HG02885 (cell line): ENCODE measurements around the gene CHPT1.
"Not testable (repeated sequence)": the region's sequence is repeated elsewhere in the genome, so short reads cannot be mapped to it uniquely, and the experiment has no call there.

Experiments used
- ATAC-seq: cut with Tn5 transposase; IDR thresholded peaks from one replicate; pipeline ENCODE4 v1.9.1; 2021; ENCODE audit warnings: mild to moderate bottlenecking; ENCODE audit not compliant: unreplicated experiment, poor library complexity

The CHPT1 gene

DNA sequence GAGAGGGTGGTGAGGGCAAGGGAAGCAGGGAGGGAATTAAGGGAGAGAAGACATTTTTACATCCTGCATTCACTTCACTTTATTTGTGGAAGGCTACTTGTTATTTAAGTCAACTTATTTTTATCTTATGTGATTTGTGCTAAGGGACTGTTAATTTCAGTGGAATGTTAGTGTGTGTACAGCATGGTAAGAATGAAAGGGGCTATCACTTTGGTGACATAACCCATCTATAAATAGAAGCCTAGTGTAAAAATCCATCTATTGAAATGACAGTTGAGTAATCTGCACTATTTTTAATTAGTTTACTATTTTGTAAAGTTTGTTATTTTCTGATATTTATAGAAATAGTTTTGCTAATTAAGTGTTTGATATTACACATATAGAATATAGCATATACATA, 16.8 kb upstream of the CHPT1 start:
- ATAC-seq = no peak

DNA sequence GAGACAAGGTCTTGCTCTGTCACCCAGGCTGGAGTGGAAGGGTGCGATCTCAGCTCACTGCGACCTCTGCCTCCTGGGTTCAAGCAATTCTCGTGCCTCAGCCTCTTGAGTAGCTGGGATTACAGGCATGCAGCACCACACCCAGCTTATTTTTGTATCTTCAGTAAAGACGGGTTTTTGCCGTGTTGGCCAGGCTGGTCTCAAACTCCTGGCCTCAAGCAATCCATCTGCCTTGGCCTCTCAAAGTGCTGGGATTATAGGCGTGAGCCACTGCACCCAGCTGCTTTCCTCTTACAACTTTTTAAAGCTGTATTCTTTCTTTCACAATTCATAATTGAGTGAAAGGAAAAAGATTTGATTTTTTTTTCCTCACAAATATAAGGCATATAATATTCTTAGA, 15.8 kb upstream of the CHPT1 start:
- not testable (repeated sequence) for ATAC-seq

DNA sequence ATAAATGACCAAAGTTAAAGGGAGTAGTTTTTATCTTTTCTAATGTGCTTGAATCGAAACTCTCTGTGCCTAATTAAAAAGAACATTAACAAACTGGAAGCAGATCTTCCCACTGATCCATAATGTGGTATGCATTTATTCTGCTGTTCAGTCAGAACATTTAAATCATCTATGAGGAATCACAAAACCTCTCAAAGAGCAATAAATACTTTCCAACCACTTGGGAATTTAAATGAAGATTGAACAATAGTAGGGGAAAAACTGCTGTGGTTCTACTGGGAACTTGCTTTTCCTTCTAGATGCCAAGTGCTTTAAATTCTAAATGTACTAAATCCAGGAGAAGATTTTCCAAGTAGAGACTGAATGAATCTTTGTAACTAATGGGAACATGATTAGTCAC, 12.3 kb upstream of the CHPT1 start:
- no peak for ATAC-seq

DNA sequence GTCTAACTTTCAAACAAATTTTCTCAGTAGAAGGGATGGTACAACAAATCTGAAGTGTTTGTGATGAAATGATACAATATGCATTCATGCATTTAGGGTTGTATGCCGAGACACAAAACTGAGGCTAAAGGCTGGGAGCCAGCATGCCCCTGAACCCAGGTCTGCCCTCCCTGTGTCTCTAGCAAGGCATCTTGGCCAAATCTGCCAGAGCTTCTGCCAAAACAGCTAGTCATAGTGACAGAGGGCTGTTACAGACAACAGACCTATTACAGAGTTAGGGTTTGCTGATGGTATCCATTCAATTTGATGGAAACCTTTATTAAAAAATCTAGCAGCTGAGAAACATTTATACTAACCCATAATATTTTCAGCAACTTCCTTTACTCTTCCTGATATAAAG, 11.3 kb upstream of the CHPT1 start:
- no peak for ATAC-seq

DNA sequence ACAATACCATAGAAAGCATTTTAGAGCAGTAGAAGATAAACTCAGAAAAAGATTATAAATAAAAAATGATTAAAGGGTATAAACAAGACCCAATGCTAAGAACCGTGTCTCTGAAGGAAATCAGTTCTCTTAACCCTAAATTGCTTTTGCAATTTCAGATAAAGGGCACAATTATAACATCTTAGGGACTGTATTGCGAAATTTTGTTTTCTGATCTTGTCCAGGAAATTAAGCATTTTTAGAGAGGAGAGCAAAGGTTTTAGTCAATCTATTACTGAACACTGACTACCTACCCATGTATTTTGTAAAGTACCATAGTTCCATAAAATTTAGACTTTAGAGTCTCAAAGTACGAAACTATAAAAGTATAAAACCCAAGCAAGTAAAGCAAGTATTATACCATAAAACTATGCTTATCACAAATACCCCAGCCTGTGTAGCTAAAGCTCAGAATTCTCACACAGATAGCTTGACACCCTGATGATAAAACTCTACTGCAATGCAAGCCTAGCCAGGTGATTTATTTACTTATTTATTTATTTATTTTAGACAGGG, 6.8 kb upstream of the CHPT1 start:
- no peak for ATAC-seq

DNA sequence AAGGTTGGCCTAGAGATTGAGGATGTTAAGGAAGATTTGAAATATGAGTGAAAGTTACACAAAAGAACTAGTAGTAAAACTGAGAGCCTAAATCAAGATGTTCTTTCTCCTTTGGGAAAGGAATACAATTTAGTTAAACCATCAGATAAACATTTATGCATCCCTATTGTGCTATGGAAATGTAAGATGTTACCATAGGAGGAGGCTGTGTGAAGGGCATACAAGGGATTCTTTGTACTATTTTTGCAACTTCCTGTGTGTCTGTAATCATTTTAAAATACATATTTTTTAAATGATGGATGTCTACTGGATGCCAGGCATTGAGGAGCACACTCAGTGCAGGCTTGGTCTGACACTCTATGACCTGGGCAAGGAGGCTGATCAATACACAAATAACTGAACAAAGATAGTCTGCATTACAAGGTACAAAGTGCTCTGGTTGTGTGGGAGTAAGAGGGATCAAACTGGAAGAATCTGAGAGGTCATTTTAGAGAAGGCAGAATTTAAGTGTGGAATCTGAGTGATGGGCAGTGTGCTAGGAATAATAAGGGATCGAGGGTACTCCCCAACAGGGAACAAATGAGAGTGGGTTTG, 5.8 kb upstream of the CHPT1 start:
- no peak for ATAC-seq

DNA sequence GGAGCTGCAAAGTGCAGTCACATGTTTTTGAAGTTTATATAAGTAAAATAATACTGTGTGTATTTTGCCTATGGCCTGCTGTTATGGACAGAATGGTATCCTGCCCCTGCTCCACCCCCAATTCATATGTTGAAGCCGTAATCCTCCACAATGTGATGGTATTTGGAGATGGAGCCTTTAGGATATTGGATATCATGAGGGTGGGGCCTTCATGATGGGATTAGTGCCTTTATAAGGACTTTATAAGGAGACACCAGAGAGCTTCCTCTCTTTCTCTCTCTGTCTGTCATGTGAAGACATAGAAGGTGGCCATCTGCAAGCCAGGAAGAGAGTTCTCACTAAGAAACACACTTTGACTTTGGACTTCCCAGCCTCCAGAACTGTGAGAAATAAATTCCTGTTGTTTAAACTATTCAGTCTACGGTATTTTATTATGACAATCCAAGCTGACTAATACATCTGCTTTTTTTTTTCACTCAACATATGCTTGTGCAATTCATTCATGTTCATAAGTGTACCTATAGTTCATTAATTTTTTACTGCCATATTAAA, 3.1 kb upstream of the CHPT1 start:
- ATAC-seq = no peak

DNA sequence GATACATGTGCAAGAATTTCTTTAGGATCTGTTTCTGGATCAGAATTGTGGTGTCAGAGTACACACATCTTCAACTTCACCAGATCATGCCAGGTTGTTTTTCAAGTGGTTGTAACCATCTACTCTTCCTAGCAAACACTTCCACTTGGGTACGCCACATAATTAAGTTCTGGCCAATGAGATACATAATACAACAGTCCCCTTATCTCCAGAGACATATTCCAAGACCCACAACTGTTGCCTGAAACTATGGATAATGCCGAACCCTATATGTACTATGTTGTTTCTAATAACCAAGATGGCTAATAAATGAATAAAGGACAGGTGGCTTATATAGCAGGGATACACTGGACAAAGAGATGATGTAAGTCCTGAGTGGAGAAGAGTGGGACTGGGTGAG, 2.5 kb upstream of the CHPT1 start:
- ATAC-seq = no peak

DNA sequence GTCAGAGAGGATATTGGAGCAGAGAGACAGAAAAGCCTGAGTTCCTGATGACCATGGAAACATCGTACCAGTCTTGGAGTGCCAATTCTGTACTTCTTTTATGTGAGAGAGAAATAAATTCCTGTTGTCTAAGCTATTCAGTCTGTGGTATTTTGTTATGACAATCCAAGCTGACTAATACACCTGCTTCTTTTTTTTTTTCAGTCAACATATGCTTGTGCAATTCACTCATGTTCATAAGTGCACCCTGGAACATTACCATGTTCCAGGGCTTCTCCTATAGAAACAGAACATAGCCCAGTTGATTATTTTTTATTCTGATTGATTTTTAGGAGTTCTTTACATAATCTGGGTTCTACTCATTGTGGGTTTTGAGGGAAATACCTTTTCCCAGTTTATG, 1.7 kb upstream of the CHPT1 start:
- no peak for ATAC-seq

DNA sequence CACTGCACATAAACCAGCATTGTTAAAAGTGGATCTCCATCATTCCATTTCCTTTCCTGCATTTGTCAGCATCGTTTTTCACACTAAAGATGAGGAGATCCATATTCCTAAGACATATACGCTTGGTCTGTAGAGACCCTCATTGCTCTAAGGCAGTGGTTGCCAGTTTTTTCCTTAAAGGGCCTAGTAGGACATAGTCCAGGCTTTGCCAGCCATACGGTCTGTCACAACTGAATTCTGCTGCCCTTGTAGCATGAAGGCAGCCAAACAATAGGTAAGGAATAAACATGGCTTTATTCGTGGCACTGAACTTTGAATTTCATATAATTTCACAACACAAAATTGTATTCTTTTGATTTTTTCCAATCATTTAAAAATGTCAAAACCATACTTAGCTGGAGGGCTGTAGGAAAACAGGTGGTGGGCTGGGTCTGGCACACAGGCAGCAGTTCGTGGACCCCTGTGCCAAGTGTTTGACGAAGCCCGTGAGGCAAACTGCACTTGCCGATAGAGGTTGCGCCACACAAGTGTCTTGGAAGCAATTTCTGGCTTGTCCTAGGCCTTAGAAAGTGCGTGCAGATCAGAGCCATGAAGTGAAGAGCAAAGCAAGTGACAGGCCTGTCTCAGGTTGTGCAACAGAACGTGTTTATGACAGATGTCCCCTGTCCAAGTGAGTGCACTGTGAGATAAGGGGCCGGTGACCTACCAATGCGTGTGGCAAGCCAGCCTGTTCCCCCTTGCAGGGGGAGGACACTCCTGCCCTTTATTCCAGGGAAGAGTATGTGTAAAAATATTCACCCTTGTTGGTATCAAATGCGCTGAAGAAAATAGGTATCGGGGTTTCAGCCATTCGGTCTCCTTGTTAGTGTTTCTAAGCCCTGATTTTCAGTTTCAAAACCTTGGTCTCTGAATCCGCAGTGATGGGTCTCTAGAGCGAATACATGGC, 916 bp upstream of the CHPT1 start:
- ATAC-seq = no peak

DNA sequence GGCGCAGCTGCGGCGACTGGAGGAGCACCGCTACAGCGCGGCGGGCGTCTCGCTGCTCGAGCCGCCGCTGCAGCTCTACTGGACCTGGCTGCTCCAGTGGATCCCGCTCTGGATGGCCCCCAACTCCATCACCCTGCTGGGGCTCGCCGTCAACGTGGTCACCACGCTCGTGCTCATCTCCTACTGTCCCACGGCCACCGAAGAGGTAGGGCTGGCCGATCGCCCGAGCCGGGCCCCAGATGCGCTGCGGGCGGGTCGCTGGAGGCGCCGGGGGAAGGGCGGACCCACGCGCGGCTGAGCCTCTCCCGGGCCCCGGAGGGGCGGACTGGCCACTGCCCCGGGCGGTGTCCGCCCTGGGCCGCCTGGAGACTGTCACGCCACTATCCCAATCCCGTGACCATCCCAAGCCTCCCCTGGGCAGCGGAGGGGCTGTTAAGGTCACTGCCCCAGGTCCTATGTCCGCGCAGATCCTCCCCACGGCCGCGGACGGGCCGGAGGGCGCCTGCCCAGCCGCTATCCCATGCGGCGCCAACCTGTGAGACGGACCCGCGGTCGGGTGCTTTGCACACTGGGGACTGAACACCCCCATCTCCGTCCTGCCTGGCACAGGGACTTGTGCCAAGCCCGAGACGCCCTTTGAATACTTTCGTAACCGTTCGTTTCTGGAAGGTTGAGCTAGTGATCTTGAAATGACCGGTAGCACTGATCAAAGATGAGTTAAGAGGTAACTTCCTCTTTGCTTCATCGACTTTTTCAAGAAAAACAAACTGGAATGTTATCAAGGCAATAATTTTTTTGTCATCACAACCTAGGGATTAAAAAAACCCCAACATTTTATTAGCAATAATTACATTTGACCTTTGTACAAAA, 725 bp downstream of the CHPT1 start:
- peak; percentile 35 for ATAC-seq

DNA sequence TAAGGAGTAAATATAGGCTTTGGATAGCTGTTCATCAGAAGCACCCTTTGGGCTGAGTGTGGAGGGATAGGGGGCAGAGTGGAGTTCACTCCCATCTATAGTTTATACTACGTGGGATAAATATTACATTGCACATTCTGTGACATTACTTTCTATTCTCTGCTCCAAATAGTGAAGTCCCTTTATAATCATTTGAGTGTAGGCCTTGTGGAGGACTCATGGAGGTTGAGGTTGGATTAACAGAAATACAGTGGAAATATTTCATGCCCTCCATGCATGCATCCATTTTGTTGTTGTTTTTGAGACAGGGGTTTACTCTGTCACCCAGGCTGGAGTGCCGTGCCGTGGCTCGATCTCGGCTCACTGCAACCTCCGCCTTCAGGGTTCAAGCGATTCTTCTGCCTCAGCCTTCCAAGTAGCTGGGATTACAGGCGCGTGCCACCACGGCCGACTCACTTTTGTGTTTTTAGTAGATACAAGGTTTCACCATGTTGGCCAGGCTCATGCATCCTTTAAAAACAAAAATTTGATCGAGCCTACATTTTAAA, 1.4 kb downstream of the CHPT1 start:
- ATAC-seq = no peak

DNA sequence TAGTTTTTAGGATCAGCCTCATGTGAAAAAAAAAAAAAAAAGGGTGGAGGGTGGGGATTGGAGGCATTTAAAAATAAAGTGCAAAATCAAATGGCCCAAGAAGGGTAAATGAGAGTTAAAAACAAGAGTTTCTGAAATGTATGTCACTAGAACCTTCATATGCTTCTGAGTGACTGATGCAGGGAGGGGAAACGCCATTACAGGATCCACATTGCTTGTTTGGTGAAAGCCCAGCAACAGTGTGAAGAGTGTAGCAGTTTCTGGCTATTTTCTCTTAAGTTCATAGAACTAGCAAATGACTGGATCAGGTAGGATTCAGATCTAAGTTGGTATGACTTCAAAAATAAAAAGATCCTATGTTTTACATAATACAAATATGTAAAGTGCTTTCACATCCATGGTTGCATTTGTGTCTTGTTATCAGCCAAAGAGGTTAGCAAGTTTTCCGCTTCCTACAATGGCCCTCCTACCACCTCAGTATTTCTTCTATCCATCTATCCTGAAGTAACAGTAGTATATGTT, 2.9 kb downstream of the CHPT1 start:
- ATAC-seq = no peak

DNA sequence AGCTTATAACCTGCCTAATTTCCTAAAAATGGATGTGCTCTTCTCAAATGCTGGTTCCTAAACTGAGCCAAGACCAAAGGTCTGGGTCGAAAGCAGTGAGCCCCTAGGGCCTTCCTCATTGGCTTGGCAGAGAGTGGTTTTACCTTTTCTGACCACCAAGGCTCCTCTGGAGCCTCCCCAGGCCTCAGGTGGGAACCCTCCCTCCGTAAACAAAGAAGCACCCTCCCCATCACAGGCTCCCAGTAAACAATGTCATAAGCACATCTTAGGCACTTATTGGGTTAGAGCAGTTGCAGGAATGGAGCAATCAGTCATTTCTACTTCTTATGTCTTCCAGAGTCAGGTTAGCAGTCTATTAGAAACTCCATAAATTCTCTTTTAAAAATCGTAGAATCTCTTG, 6.0 kb downstream of the CHPT1 start:
- no peak for ATAC-seq

DNA sequence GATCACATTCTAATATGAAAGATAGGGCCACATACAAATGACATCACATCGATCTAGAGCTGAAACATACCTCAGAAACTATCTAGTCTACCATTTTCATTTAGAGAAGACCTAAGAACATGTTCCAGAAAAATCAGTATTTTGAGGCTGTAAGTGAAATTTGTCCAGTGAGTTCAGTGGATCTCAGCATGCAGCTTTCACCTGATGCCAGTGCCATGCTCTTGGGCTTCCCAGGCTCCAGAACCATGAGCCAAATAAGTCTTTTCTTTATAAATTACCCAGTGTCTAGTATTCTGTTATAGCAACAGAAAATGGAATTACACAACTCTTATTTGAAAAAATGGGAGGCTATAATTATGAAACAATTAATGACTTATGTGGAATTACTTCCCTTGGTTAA, 9.0 kb downstream of the CHPT1 start:
- no peak for ATAC-seq

DNA sequence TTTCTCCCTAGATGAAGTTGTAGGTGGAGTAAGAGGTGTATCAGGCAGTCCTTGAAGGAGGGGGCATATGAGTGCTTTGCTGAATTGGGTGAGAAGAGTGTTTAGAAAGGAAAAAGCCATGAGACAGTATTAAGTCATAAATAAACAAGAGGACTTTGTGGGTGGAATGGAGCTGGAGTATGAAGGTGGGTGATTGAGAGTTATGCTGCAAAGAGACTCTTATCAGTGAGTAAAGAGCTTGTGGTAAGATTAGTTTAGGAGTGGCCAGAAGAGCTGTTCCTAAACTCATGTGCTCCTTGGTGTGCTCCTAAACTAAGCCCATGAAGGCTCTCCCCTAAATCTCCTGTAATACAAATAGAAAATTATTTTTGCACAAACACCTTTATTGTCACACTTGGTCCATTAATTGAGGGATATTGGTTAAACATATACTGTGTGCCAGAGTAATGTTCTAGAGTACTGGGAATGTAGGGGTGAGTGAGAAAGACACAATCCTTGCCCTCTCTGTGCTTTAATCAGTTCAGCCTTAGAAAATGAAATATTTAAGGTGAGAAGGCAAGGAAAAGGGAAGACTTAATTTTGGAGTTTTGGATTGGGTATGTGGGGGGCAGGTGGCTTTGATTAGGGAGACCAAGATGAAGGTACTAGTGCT, 9.8 kb downstream of the CHPT1 start:
- no peak for ATAC-seq

DNA sequence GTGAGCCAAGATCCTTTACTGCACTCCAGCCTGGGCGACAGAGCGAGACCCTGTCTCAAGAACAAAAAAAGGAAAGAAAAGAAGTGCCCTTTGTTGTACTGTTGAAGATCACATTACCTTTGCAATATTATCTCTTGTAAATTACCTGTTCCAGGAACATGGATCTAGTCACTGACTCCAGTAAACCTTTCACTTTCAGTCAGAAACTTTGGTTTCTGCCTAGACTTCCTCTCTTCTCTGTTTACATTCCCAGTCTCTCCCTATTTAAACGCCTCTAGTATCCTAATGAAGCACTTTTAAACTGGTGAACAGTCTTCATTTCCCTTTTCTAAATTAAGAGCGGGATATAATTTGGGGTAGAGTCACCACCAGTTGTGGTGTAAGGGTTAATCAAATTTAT, 12.8 kb downstream of the CHPT1 start:
- no peak for ATAC-seq

DNA sequence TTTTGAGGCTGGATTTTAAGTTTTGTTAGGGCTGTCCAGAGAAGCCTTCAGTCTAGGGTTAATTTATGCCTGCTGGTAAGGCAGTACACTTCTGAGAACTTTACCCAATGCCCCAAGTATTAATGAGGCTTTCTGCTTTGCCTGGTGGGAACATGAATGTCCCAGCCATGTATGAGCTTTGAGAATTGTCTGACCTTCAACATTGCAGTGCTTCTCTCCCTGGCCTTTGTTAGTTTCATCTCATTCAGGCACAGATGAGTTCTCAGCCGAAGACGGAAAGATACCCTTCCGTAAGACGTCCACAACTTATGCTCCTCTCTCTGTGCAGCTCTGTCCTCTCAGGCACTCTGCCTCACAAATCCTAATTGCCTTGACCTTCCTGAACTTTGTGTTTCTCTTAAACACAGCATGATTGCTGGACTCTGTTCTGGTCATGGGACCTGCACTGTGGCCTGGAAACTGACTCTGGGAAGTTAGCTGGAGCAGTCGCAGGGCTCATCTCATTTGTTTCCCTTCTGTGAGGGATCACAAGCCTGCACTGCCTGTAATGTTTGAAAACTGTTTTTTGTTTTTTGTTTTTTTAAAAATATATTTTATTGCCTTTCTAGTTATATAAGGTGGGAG, 15.7 kb downstream of the CHPT1 start:
- no peak for ATAC-seq

DNA sequence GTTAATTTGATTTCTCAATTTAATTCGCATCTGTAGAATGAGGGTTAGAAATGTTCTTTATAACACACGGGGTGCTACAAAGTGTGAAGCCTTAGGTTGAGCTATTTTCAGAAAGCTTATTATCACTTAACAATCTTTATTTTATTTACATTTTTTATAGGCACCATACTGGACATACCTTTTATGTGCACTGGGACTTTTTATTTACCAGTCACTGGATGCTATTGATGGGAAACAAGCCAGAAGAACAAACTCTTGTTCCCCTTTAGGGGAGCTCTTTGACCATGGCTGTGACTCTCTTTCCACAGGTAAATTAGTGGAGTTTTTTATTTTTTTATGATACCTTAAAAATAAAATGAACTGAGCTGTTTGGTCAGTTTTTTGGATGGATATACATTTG, 16.5 kb downstream of the CHPT1 start:
- ATAC-seq = no peak
